Adipocyte (in vitro differentiated cells): ENCODE measurements around the gene OXCT2.
"Not testable (repeated sequence)": the region's sequence is repeated elsewhere in the genome, so short reads cannot be mapped to it uniquely, and the experiment has no call there.

Experiments used
- DNase-seq: peaks from one replicate; pipeline ENCODE4 v3.0.0-alpha.2; 2015; ENCODE audit warnings: low read depth
- H3K27me3 ChIP-seq: replicated peaks from 2 replicates; pipeline ENCODE4 v1.7.0; 2013; ENCODE audit warnings: mild to moderate bottlenecking, low read length, moderate library complexity; ENCODE audit not compliant: control insufficient read depth, insufficient read depth
- H3K36me3 ChIP-seq: 2 replicates; pipeline ENCODE4 v1.7.0; 2013; ENCODE audit warnings: low read length, mild to moderate bottlenecking, moderate library complexity; ENCODE audit not compliant: control insufficient read depth, insufficient read depth, severe bottlenecking
- H3K4me1 ChIP-seq: 2 replicates; pipeline ENCODE4 v1.7.0; 2013; ENCODE audit warnings: mild to moderate bottlenecking, low read length, moderate library complexity; ENCODE audit not compliant: control insufficient read depth, insufficient read depth
- H3K4me3 ChIP-seq: 2 replicates; pipeline ENCODE4 v1.7.0; 2013; ENCODE audit warnings: mild to moderate bottlenecking, low read length, moderate library complexity
- H3K9ac ChIP-seq: 2 replicates; pipeline ENCODE4 v1.7.0; 2013; ENCODE audit warnings: mild to moderate bottlenecking, low read length, moderate library complexity
- H3K9me3 ChIP-seq: 2 replicates; pipeline ENCODE4 v1.7.0; 2013; ENCODE audit warnings: mild to moderate bottlenecking, low read length, moderate library complexity; ENCODE audit not compliant: control insufficient read depth

The OXCT2 gene

GRCh38 chr1:39799770-39800470, 28.8 kb upstream of the OXCT2 start:
- Histone ChIP-seq H3K27me3 (no peaks in the 10 kb centered on the region), H3K9me3 (peaks cover 2% of the 10 kb centered on the region), H3K9ac (no peak overlapping the region), H3K4me3 (no peak overlapping the region), H3K36me3 (no peaks in the 10 kb centered on the region), H3K4me1 (peaks cover 9% of the 10 kb centered on the region)
- peak; percentile 50 for DNase-seq

GRCh38 chr1:39798859-39799769, 28.0 kb upstream of the OXCT2 start:
- not testable (repeated sequence) for DNase-seq, H3K27me3 ChIP-seq, H3K4me1 ChIP-seq, H3K9ac ChIP-seq, H3K4me3 ChIP-seq, H3K9me3 ChIP-seq, H3K36me3 ChIP-seq

GRCh38 chr1:39795651-39796050, 24.5 kb upstream of the OXCT2 start:
- Histone ChIP-seq H3K9ac (no peak overlapping the region), H3K9me3 (no peaks in the 10 kb centered on the region), H3K36me3 (no peaks in the 10 kb centered on the region), H3K27me3 (peaks cover 12% of the 10 kb centered on the region), H3K4me1 (peaks cover 9% of the 10 kb centered on the region), H3K4me3 (no peak overlapping the region)
- no peak for DNase-seq

GRCh38 chr1:39791838-39792237, 20.7 kb upstream of the OXCT2 start:
- no peak overlapping the region for H3K4me3 ChIP-seq
- no peak overlapping the region for H3K9ac ChIP-seq
- H3K4me1 ChIP-seq, result no peaks in the 10 kb centered on the region
- H3K36me3 ChIP-seq, result no peaks in the 10 kb centered on the region
- H3K27me3 ChIP-seq, result peaks cover 22% of the 10 kb centered on the region
- no peak for DNase-seq
- H3K9me3 ChIP-seq, result no peaks in the 10 kb centered on the region

GRCh38 chr1:39789571-39790110, 18.5 kb upstream of the OXCT2 start:
- Histone ChIP-seq H3K9ac (no peak overlapping the region), H3K4me3 (no peak overlapping the region), H3K27me3 (peaks cover 22% of the 10 kb centered on the region), H3K36me3 (no peaks in the 10 kb centered on the region), H3K9me3 (no peaks in the 10 kb centered on the region), H3K4me1 (no peaks in the 10 kb centered on the region)
- DNase-seq, result no peak

- peak; percentile 53 for DNase-seq
- H3K9ac ChIP-seq, result no peak within 1 kb of the TSS
- no peaks in the 10 kb centered on the region for H3K36me3 ChIP-seq
- no peaks in the 10 kb centered on the region for H3K4me1 ChIP-seq
- no peaks in the 10 kb centered on the region for H3K9me3 ChIP-seq
- peaks cover 22% of the 10 kb centered on the region for H3K27me3 ChIP-seq
- H3K4me3 ChIP-seq, result no peak within 1 kb of the TSS
Measured at GRCh38 chr1:39788758-39789570, 17.8 kb upstream of the OXCT2 start, which contains the start of gene BMP8B. BMP8B (minus strand) TSS chr1:39788865; CDS start chr1:39788485, 380 bp downstream.

GRCh38 chr1:39788426-39788757, 17.2 kb upstream of the OXCT2 start:
- Histone ChIP-seq H3K4me3 (no peak overlapping the region), H3K27me3 (peaks cover 26% of the 10 kb centered on the region), H3K4me1 (no peaks in the 10 kb centered on the region), H3K9me3 (no peaks in the 10 kb centered on the region), H3K9ac (no peak overlapping the region), H3K36me3 (no peaks in the 10 kb centered on the region)
- DNase-seq, result no peak

- H3K9me3 ChIP-seq, H3K4me3 ChIP-seq, DNase-seq: not testable (repeated sequence)
Measured at GRCh38 chr1:39787964-39788363, 16.8 kb upstream of the OXCT2 start.

GRCh38 chr1:39787468-39787867, 16.3 kb upstream of the OXCT2 start:
- Histone ChIP-seq H3K36me3 (no peaks in the 10 kb centered on the region), H3K9me3 (no peaks in the 10 kb centered on the region), H3K4me1 (no peaks in the 10 kb centered on the region), H3K9ac (no peak overlapping the region), H3K27me3 (peaks cover 27% of the 10 kb centered on the region), H3K4me3 (no peak overlapping the region)
- no peak for DNase-seq

More at GRCh38 chr1:39787964-39788363, 16.8 kb upstream of the OXCT2 start:
- peaks cover 27% of the 10 kb centered on the region for H3K27me3 ChIP-seq
- not testable (repeated sequence) for H3K4me1 ChIP-seq, H3K9ac ChIP-seq, H3K36me3 ChIP-seq

GRCh38 chr1:39787108-39787375, 15.9 kb upstream of the OXCT2 start:
- H3K9ac ChIP-seq, H3K36me3 ChIP-seq, H3K4me3 ChIP-seq, H3K4me1 ChIP-seq, H3K9me3 ChIP-seq, DNase-seq: not testable (repeated sequence)
- peaks cover 26% of the 10 kb centered on the region for H3K27me3 ChIP-seq
